Omental fat pad (tissue), 4 donors: ENCODE results near the gene RAB36. TPM values are rescaled to one million over a fixed set of nuclear protein-coding genes. Genes with fewer than 3 reads are reported as not detected.
A peak's percentile ranks its signal among the peaks of the same experiment; 100 is the strongest.

Experiments
- ATAC-seq: fragments of 150-250 bp; one replicate; pipeline ENCODE4 v1.9.1; 2016; ENCODE audit warnings: mild to moderate bottlenecking, moderate library complexity; ENCODE audit not compliant: low FRiP score
- DNase-seq: peaks from one replicate; pipeline ENCODE4 v3.0.0-alpha.2; 2019; ENCODE audit warnings: low spot score
- CTCF ChIP-seq, 3 donors: fragments of 450-650 bp; IDR thresholded peaks; one replicate each; pipeline ENCODE4 v1.5.1; 2016 to 2017; ENCODE audit warnings: antibody characterized with exemption in 3 of 3, mild to moderate bottlenecking in 3 of 3, moderate library complexity in 2 of 3
- total RNA-seq, 4 donors: library from RNA; depleted of rRNA; stranded (reverse); fragments of >200 nt; gene quantifications; one replicate each; pipeline ENCODE4 v1.1.0, GENCODE V29; 2016

RAB36 gene
- total RNA-seq, 4 donors from 2014 or later, result 1.6 to 5.7 (median 2.9) TPM

GRCh38 chr22:23190526-23190925 lies 45.2 kb downstream of the RAB36 start:
- DNase-seq (no peak), ATAC-seq (no peak)
- no peak for TF ChIP-seq CTCF (IDR thresholded peaks at IDR 0.05)

GRCh38 chr22:23192133-23192532 lies 46.9 kb downstream of the RAB36 start:
- no peak for TF ChIP-seq CTCF (IDR thresholded peaks at IDR 0.05)
- no peak for ATAC-seq
- DNase-seq, result no peak

- no peak for TF ChIP-seq CTCF (IDR thresholded peaks at IDR 0.05)
- ATAC-seq (no peak), DNase-seq (no peak)
These were observed 47.3 kb downstream of the RAB36 start for GRCh38 chr22:23192558-23192957.

DNA sequence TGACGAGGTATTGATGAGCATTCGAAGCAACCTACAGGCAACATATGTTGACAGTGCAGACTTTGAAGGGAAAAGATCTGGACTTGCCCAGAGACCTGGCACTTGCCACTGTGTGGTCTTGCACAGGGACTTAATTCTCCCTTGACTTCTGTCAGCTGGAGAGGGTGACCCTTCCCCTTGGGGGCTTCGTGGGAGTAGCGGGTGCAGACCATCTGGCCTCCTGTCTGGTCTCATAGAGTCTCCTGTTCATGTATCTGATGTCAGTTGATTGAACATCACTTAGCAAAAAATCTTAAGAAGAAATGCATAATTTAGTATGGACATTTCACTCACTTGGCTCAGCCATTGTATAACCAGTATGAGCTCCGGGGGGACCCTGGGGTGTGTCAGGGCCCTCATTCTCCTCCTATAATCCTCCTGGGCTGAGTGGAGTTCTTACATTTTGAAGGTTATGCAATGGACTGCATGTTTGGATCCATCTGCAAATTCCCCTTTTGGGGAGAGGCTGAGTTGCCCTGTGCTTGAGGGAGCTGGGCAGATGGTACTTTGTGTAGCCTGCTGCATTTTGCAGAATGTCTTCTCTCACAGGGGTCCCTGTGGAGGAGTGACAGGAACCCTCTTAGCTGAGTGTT lies 48.0 kb downstream of the RAB36 start:
- peak; percentile 22 for ATAC-seq
- no peak for TF ChIP-seq CTCF (IDR thresholded peaks at IDR 0.05)
- DNase-seq, result no peak

- no peak for TF ChIP-seq CTCF (IDR thresholded peaks at IDR 0.05)
- ATAC-seq (peak; percentile 79), DNase-seq (no peak)
These were observed 48.6 kb downstream of the RAB36 start for GRCh38 chr22:23193882-23194281.

DNA sequence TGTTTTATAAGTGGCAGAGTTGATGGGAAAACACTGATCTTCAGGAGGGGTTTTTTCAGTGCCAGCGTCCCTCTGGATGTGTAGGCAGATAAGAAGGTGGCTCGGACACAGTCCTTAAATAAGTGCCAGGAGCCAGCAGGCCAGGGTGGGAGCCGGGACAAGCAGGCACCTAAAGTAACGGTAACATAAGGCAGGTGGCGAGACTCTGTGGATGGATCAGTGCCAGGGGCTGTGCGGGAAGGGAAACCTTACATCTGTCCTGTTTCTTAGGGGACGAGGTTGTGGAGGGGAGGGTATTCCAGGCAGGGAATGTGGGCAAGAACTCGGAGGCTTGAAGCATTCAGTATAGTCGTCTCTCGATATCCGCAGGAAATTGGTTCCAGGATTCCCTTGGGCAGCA lies 50.9 kb downstream of the RAB36 start:
- no peak for TF ChIP-seq CTCF (IDR thresholded peaks at IDR 0.05)
- no peak for ATAC-seq
- DNase-seq, result no peak

- no peak for TF ChIP-seq CTCF (IDR thresholded peaks at IDR 0.05)
- DNase-seq (no peak), ATAC-seq (no peak)
These were observed 52.6 kb downstream of the RAB36 start for GRCh38 chr22:23197836-23198235.
